ENCODE results near the gene BECN2. TPM values are rescaled to one million over a fixed set of nuclear protein-coding genes. Genes with fewer than 3 reads are reported as not detected.

Gene BECN2
- polyA plus RNA-seq, 2 of the 4 experiments (the other 2 are of a cell fraction): not detected

- Histone ChIP-seq H3K4me1 (no peaks in the 10 kb centered on the region), H3K4me3 (no peak overlapping the region), H3K27ac (no peak overlapping the region), H3K9me3 (peaks cover 4% of the 10 kb centered on the region; the same call in 2 of the 3 replicates), H3K4me2 (no peak overlapping the region)
- no peak for ATAC-seq
- ChIA-PET CTCF (interaction anchor here (0.7 to 1.5 kb wide), 2 partner anchors 39 to 56 kb away, joined by 4 read pairs; partner anchors contain the start of gene MAP1LC3C), POLR2A (no interaction called here)
- DNase-seq (ENCODE audit: low read depth in 1 of 2, low spot score in 1 of 2): no peak
- 83% methylated on average over 4 of the region's 4 CpGs for WGBS (ENCODE audit: missing lambda C conversion rate)
- TF ChIP-seq PBX3 (IDR thresholded peaks at IDR 0.05): no peak
- no peak for TF ChIP-seq TFCP2L1 (CRISPR knock-in tag; IDR thresholded peaks at IDR 0.05)
- TF ChIP-seq CBX8 (IDR thresholded peaks at IDR 0.05): no peak
- TF ChIP-seq EHMT2 (IDR thresholded peaks at IDR 0.05; ENCODE audit: low read depth): no peak
- TF ChIP-seq MAFK (IDR thresholded peaks at IDR 0.05; ENCODE audit: partially characterized antibody): no peak
- TF ChIP-seq RFX5 (IDR thresholded peaks at IDR 0.05): no peak
- TF ChIP-seq HMGXB4 (CRISPR knock-in tag; IDR thresholded peaks at IDR 0.05; ENCODE audit: borderline replicate concordance): no peak
- no peak for TF ChIP-seq CHD4 (IDR thresholded peaks at IDR 0.05; ENCODE audit: borderline replicate concordance)
- FAIRE-seq: no peak
Observed at GRCh38 chr1:241942738-241943137, 14.8 kb upstream of the BECN2 start.

DNA sequence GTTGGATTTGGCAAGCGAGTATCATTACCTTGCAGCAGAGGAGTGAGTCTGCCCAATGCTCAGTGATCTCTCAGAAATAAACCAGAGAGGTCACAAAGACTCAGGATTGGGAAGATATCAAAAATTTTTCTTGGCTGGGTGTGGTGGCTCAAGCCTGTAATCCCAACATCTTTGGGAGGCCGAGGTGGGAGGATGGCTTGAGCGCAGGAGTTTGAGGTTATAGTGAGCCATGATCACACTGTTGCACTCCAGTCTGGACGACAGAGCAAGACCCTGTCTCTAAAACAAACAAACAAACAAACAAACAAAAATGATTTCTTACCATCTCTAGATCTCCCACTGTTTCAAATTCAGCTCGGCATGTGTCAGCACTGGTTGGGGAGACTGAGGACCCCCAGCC is 13.3 kb upstream of the BECN2 start:
- no peak for FAIRE-seq
- TF ChIP-seq, protein P1, sequence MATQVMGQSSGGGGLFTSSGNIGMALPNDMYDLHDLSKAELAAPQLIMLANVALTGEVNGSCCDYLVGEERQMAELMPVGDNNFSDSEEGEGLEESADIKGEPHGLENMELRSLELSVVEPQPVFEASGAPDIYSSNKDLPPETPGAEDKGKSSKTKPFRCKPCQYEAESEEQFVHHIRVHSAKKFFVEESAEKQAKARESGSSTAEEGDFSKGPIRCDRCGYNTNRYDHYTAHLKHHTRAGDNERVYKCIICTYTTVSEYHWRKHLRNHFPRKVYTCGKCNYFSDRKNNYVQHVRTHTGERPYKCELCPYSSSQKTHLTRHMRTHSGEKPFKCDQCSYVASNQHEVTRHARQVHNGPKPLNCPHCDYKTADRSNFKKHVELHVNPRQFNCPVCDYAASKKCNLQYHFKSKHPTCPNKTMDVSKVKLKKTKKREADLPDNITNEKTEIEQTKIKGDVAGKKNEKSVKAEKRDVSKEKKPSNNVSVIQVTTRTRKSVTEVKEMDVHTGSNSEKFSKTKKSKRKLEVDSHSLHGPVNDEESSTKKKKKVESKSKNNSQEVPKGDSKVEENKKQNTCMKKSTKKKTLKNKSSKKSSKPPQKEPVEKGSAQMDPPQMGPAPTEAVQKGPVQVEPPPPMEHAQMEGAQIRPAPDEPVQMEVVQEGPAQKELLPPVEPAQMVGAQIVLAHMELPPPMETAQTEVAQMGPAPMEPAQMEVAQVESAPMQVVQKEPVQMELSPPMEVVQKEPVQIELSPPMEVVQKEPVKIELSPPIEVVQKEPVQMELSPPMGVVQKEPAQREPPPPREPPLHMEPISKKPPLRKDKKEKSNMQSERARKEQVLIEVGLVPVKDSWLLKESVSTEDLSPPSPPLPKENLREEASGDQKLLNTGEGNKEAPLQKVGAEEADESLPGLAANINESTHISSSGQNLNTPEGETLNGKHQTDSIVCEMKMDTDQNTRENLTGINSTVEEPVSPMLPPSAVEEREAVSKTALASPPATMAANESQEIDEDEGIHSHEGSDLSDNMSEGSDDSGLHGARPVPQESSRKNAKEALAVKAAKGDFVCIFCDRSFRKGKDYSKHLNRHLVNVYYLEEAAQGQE (IDR thresholded peaks at IDR 0.05): no peak
- no peak for TF ChIP-seq EP300 (IDR thresholded peaks at IDR 0.05)
- no peak for TF ChIP-seq HOXB5 (CRISPR knock-in tag; IDR thresholded peaks at IDR 0.05)
- CTCF ChIA-PET: no interaction called here
- no peak for DNase-seq (ENCODE audit: low read depth in 1 of 2, low spot score in 1 of 2)
- Histone ChIP-seq H3K4me3 (peak overlapping the region; percentile 55), H3K9me3 (no peaks in the 10 kb centered on the region; the same call in 2 of the 3 replicates), H3K4me1 (no peaks in the 10 kb centered on the region), H3K27ac (peak overlapping the region; percentile 57 to 69), H3K4me2 (peak overlapping the region; percentile 79)
- POLR2A ChIA-PET: no interaction called here
- WGBS (ENCODE audit: missing lambda C conversion rate): 61% methylated on average over 5 of the region's 5 CpGs
- ATAC-seq: peak; percentile 7 to 51; a peak in 3 of 6 replicates

DNA sequence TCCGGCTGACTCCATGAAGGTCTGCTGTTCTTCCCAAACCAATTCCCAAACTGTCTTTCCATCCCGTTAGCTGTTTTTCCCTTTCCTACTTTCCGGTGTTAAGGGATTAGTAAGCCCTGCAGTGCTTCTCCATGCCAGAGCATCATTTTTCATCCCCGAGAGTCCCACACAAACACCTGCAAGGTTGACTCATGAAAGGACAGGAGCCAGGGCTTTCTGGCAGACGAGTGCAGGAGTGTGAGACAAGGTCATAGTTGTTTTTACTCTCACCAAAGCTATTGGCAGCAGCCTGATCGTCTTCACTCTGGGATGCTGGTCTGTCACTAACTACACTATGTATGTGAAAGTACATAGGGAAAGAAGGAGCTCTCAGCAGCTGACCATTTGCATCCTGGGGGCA is 10.2 kb upstream of the BECN2 start:
- no peaks in the 10 kb centered on the region for H3K4me1 ChIP-seq
- TF ChIP-seq RNF2 (IDR thresholded peaks at IDR 0.05; ENCODE audit: borderline replicate concordance, low read depth) (no peak), CHD2 (IDR thresholded peaks at IDR 0.05; ENCODE audit: low read length, partially characterized antibody) (no peak), CEBPB (IDR thresholded peaks at IDR 0.05) (no peak), ZC3H11A (IDR thresholded peaks at IDR 0.05) (no peak), POLR2AphosphoS2 (conservative IDR thresholded peaks at IDR 0.05; ENCODE audit: low read length) (no peak), NFE2L2 (conservative IDR thresholded peaks at IDR 0.05; ENCODE audit: low read length) (no peak), HEYL (CRISPR knock-in tag; IDR thresholded peaks at IDR 0.05) (no peak), SMC3 (IDR thresholded peaks at IDR 0.05) (no peak), CHD4 (IDR thresholded peaks at IDR 0.05; ENCODE audit: borderline replicate concordance) (no peak), PHF8 (IDR thresholded peaks at IDR 0.05; ENCODE audit: borderline replicate concordance, low read depth) (no peak)
- TF ChIP-seq, protein P2, sequence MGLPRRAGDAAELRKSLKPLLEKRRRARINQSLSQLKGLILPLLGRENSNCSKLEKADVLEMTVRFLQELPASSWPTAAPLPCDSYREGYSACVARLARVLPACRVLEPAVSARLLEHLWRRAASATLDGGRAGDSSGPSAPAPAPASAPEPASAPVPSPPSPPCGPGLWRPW (IDR thresholded peaks at IDR 0.05): no peak
- ChIA-PET POLR2A (no interaction called here), CTCF (interaction anchor here (0.6 to 1.9 kb wide), 3 partner anchors 11 to 528 kb away, joined by 3 to 7 read pairs (median 3); partner anchors contain the start of gene MAP1LC3C)
- no peak for DNase-seq (ENCODE audit: low read depth in 1 of 2, low spot score in 1 of 2)
- FAIRE-seq: no peak
- no peaks in the 10 kb centered on the region for H3K9me3 ChIP-seq
- no peak overlapping the region for H3K4me2 ChIP-seq
- no peak overlapping the region for H3K27ac ChIP-seq
- 79% methylated on average over 6 of the region's 6 CpGs for WGBS (ENCODE audit: missing lambda C conversion rate)
- H3K4me3 ChIP-seq: no peak overlapping the region
- 0 out of 6 replicates have a peak, but pooled peaks of 1 of the 2 experiments have one; percentile 10 for ATAC-seq

Measured in A549 (cell line).